GM19397 (cell line): ENCODE results near the gene PRKRA.
A peak's percentile ranks its signal among the peaks of the same experiment; 100 is the strongest.
"Not testable (repeated sequence)": the region's sequence is repeated elsewhere in the genome, so short reads cannot be mapped to it uniquely, and the experiment has no call there.

ENCODE experiments used
- ATAC-seq: cut with Tn5 transposase; IDR thresholded peaks from one replicate; pipeline ENCODE4 v1.9.1; 2021; ENCODE audit warnings: mild to moderate bottlenecking, moderate library complexity; ENCODE audit not compliant: unreplicated experiment

Gene PRKRA

DNA sequence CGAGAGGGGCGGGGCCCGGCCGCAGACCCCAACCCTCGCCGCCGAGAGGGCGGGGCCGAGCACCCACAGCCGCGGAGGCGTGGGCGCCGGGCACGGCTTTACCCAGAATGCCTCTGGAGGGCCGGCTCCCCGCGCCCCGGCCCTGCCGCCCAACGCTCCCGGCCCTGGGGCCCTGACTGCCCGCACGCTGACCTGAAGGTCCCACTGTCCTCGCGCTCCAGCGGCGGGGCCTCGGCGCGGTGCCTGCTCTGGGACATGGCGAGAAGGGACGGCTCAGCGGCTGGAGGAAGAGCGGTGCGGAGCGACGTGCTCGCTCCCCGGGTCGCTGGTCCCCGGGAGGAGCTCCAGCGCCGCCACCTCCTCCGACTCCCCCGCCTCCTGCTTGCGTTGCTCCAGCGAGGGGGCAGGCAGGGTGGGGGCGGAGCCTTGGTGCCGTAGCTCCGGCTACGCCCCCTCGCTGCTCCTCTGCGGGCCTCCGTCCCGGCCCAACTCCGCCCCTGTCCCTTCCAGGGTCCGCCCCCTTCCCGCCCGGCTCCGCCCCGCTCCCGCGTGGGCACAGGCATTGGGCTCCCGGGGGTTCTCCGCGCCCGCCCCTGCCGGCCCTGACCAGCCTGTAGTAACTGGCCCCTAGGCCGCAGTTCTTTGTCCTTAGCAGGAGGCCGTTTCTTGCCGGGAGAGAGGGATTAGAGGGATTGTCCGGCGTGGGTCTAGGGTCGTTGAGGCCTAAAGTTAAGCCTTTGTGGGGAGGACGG lies at the start of gene PRKRA, which contains the start of gene PJVK:
PRKRA (minus strand) TSS at position 402 of the 752 bp plus-strand sequence; CDS start at position 257, 145 bp downstream.
PJVK (plus strand) TSS at position 605 of the 752 bp plus-strand sequence. CDS start 2,032 bp downstream, outside the sequence.
- peak; percentile 88 for ATAC-seq

GRCh38 chr2:178499640-178500039 lies 48.7 kb upstream of the PRKRA start:
- ATAC-seq = no peak

- ATAC-seq = no peak
Observed at GRCh38 chr2:178498137-178498536, 47.2 kb upstream of the PRKRA start.

- ATAC-seq = no peak
Observed at GRCh38 chr2:178496049-178496448, 45.1 kb upstream of the PRKRA start.

GRCh38 chr2:178491612-178492011 lies 40.6 kb upstream of the PRKRA start:
- no peak for ATAC-seq

GRCh38 chr2:178485356-178485755 lies 34.4 kb upstream of the PRKRA start:
- no peak for ATAC-seq

- no peak for ATAC-seq
Observed at GRCh38 chr2:178484245-178485041, 33.5 kb upstream of the PRKRA start.

- ATAC-seq = no peak
Observed at GRCh38 chr2:178482437-178482836, 31.5 kb upstream of the PRKRA start.

DNA sequence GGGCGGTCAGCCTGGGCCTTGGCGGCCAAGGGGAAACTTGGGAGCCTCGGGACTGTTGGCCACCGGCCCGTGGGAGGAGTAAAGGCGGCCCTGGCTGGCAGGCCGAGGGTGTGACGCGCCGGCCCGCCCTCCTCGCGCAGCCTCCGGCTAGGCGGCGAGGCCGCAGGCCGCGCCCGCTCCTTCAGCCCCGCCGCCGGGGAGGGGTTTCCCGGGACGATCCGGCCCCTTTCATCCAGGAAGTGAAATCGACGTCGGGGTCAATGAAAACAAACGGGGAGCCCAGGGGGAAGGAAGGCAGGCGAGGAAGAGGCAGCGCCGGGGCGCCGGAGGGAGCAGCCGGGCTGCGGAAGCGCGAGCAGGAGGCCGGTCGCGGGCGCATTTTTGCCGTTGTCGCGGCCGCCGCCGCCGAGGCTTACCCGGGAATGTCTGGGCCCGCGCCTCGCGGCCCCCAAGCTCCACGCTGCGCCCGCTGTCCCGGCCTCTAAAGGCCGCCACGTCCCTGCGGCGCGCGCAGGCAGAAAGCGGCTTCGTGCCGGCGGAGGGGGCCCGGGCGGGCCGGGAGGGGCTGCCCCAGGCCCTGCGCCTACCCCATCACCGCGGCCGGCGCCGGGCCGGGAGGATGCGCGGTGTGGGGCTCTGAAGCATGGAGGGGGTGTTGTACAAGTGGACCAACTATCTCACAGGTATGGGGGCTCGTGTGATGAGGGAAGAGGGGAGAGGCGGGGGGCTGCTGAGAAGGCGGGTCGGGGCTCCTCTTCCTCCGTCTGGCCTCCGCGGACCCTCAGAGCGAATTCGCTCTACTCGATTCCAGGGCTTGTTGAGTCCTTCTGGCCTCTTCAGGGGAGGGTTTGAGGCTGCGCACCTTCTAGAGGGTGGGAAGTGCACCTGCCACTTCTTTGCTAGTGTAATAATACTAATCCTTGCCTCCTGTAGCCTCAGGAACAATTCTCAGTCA lies 29.5 kb upstream of the PRKRA start, which contains the start of gene PLEKHA3:
PLEKHA3 (plus strand) TSS at position 231 of the 955 bp plus-strand sequence; CDS start at position 644, 413 bp downstream.
- ATAC-seq = peak; percentile 76

DNA sequence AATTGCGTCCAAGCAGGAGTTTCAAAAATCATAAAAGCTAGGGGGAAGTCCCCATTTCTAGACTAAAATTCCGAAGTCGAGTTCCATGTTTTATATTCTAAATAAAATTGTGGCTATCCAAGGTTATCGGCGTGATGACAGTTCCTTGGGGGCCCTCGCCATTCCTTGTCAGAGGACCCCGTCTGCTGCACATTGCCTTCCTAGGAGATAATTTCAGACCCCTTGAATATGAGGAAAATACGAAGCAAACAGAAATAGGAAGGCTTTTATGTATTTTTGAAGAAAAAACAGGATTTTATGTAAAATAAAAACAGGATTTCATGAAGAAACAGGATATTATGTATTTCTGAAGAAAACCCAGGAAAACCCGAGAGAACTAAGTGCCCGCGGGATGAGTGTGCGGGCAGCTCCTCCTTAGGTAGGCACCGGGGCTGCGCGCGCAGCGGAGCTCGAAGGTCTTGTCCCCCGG lies 28.8 kb upstream of the PRKRA start:
- no peak for ATAC-seq

GRCh38 chr2:178479275-178479616 lies 28.3 kb upstream of the PRKRA start:
- ATAC-seq = no peak

- ATAC-seq = peak; percentile 58
Observed at GRCh38 chr2:178478439-178479274, 27.7 kb upstream of the PRKRA start, which contains the start of gene FKBP7. TSS of gene FKBP7 (minus strand) at chr2:178478600. CDS start at chr2:178478499, 101 bp downstream.

DNA sequence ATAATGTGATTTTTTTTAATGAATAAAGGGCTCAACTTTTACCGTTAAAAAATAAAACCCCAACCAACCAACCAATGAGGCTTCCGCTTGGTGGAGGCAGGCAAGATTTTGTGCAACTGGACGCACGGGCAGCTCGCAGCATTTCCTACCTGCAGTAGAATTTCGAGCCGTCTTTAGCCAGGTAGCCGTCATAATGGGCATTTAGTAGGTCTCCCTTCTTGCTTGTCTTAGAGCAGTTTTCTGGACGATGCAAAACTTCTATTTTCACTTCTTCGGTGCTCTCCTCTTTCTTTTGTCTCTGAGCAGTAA lies 27.1 kb upstream of the PRKRA start:
- no peak for ATAC-seq

DNA sequence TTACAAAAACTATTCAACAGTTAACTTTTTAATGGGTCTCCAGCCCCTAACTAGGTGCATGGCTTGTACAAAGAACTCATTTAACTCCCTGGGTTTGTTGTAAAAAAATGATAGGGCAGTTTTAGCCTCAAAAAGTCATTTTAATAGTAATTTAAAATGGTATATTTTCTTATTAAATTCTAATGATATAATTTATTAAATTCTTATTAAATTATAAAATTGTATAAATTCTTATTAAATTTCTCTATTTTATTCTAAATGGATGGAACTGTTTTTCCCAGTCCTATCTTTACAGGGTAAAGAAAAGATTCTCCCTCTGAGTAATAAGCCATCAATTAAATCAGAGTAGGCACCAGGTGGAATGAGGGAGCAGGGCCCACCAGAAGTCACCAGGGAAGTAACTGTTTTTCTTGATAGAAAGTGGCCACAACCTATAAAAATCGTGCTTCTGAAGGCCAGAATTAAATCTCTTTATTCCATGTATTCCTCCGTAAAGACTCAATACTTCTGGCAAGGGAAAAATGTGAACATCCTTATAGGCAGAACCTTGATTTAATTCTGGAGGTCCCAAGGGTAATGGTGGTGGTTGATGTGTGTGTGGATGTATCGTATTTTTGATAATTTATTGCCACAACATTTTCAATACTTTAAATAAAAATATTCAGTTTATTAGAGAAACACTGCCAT lies 26.6 kb upstream of the PRKRA start:
- no peak for ATAC-seq

- no peak for ATAC-seq
Observed at GRCh38 chr2:178476477-178476876, 25.5 kb upstream of the PRKRA start.

GRCh38 chr2:178474560-178474959 lies 23.6 kb upstream of the PRKRA start:
- ATAC-seq = no peak

DNA sequence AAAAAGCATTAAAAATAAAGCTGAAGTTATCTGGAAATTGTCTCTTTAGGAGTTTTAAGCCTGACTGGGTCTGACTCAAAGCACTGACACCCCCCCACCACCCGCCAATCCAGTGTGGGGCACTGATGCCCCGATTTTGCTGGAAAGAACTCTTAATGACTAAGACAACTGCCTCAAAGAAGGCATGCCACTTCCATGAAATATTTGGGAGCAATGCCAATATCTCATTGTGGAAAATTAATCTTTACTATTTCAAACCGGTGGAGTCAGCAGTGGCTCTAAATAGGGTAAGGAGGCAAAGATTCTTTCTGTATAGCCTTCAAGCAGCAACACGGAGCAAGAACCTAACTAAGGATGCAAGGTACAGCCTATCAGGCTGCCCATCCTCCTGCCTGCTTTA lies 23.0 kb upstream of the PRKRA start:
- no peak for ATAC-seq

DNA sequence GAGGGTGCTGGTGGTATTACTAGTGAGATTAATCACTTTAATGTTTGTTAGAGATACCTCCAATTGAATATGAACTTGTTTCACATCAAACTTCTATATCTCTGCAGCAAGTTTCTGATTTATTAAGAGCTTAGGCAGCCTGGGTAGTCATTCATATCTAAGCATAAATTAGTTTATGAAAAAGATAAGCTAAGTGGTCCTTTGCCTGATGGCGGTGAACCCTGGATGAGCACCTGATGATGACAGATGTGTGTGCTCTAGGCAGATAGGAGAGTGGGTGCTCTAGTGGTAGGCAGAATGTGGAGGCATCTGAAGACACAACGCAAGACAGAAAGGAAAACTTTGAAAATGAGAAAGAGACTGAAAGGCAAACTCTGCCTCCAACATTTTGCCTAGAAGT lies 22.4 kb upstream of the PRKRA start:
- no peak for ATAC-seq

DNA sequence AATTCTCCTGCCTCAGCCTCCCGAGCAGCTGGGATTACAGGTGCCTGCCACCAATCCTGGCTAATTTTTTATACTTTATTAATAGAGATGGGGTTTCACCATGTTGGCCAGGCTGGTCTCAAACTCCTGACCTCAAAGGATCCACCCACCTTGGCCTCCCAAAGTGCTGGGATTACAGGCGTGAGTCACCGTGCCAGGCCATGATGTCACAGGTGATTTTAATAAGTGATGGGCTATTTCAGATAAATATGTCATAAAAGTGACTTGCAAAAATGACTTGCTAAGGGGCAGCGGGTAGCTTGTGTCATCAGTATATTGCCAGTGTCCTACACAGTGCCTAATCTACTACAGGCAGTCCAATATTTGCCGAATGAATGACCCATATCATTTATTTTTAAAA lies 20.3 kb upstream of the PRKRA start:
- not testable (repeated sequence) for ATAC-seq
